Keratinocyte (primary cell): ENCODE data around the gene DLG5.

Experiments used
- EZH2 ChIP-seq: IDR thresholded peaks from one replicate; pipeline ENCODE4 v1.6.1; 2012; ENCODE audit warnings: inconsistent platforms, mild to moderate bottlenecking, low read length, moderate library complexity
- TF ChIP-seq, protein P1 (sequence below), 3 experiments: IDR thresholded peaks in 1 of 3; conservative IDR thresholded peaks in 1 of 3; optimal IDR thresholded peaks in 1 of 3; 2 replicates in 2 of 3; 3 replicates in 1 of 3; pipeline versions ENCODE3 to v1.5.1; 2011; ENCODE audit warnings: low read length in 3 of 3, mild to moderate bottlenecking in 3 of 3, moderate library complexity in 2 of 3, control low read depth in 1 of 3, inconsistent platforms in 1 of 3; ENCODE audit not compliant: insufficient read depth in 2 of 3; ENCODE audit errors: extremely low read depth in 1 of 3

DNA sequence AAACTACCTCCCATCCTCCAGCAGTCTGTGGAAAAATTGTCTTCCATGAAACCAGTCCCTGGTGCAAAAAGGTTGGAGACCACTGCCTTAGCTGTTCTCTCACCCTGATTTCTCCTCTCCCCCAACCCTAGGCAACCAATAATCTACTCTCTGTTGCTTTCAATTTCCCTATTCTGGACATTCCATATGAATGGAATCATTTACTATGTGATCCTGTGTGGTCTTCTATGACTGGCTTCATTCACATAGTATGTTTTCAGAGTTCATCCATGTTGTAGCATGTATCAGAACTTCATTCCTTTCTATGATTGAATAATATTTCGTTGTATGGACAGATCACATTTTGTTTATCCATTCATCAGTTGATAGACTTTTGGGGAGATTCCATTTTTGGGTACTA lies 38.3 kb upstream of the DLG5 start:
- TF ChIP-seq, protein P1, sequence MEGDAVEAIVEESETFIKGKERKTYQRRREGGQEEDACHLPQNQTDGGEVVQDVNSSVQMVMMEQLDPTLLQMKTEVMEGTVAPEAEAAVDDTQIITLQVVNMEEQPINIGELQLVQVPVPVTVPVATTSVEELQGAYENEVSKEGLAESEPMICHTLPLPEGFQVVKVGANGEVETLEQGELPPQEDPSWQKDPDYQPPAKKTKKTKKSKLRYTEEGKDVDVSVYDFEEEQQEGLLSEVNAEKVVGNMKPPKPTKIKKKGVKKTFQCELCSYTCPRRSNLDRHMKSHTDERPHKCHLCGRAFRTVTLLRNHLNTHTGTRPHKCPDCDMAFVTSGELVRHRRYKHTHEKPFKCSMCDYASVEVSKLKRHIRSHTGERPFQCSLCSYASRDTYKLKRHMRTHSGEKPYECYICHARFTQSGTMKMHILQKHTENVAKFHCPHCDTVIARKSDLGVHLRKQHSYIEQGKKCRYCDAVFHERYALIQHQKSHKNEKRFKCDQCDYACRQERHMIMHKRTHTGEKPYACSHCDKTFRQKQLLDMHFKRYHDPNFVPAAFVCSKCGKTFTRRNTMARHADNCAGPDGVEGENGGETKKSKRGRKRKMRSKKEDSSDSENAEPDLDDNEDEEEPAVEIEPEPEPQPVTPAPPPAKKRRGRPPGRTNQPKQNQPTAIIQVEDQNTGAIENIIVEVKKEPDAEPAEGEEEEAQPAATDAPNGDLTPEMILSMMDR (optimal IDR thresholded peaks at IDR 0.05 in 1 of 3, IDR thresholded peaks at IDR 0.05 in 1 of 3, conservative IDR thresholded peaks at IDR 0.05 in 1 of 3; ENCODE audit: extremely low read depth in 1 of 3, insufficient read depth in 2 of 3, low read length in 3 of 3): no peak
- TF ChIP-seq EZH2: no peak
